Retina (tissue), 1 donor: ENCODE data around the gene CMIP.
A peak's percentile ranks its signal among the peaks of the same experiment; 100 is the strongest.

ENCODE experiments used
- DNase-seq: peaks from one replicate; pipeline ENCODE4 v3.0.0-alpha.2; 2016

Gene CMIP

DNA sequence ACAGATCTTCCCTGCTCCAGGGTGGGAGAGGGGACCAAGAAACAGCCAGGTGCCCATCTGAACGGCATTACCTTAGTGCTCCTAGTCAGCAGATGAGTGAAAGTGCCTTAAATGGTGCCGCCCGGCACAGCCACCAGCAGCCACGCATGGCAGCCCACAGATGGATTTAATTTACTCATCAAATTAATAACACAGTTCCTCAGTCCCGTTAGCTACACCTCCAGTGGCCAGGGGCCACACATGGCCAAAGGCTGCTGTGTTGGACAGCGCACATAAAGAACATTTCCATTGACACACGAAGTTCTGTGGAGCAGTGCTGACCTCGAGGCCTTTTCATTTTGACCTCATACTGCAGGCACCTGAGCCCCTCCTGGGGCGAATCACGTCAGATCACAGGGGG, 166.3 kb downstream of the CMIP start:
- no peak for DNase-seq

DNA sequence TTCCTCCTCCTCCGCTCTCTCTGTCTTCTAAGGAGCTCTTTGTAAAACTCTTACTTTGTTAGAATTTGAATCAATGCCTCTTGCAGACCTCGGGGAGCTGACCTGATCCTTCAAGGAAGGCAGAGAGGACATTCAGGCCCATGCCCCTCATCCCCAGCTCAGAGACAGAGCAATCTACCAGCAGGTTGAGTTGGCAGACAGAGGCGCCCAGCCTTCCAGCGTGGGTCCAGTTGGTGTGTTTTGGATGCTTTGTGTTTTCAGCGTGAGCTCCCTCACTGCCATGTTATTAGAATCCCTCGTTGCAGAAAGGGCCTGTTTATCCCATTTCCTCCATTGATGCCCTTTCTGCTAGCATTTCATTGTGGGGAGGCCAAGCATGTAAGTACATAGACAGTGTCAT, 167.1 kb downstream of the CMIP start:
- DNase-seq, result no peak

GRCh38 chr16:81612351-81613163, 167.9 kb downstream of the CMIP start:
- no peak for DNase-seq

DNA sequence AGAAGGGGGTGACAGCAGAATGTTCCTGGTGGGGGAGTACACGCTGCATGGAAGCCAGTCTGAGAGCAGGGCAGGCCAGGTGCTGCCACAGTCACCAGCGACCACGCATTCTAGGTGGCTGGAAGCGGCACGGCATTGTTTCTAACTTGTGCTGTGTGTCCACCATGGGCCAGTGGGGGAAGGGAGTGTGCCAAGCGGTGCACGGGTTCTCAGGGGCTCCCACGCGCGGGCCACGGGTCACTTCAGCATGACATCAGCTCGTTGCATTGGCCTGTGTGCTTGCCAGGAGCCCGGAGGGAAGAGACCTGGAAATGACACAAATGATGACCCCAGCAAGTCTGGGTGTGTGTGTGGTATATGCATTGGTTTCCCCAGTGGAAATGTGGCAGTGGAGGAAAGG, 169.6 kb downstream of the CMIP start:
- no peak for DNase-seq

DNA sequence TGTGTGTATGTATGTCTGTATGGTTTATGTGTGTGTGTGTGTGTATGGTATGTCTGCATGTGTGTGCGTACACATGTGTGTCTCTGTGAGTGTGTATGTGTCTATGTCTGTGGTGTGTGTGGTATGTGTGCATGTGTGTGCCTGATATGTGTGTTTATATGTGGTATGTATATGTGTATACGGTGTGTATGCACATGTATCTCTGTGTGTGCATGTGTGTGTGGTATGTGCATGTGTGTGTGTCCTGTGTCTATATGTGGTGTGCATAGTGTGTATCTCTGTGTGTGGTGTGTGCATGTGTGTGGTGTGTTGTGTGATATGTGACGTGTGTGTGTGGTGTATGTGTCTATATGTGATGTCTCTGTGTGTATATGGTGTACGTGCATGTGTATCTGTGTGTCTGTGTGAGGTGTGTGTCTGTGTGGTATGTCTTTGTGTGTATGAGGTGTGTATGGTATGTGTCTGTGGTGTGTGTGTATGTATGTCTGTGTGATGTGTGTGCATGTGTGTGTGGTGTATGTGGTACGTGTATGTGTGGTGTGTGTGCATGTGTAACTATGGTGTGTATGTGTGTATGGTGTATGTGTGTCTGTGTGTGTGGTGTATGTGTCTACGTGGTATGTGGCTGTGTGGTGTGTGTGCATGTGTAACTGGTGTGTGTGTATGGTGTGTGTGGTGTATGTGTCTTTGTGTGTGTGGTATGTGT, 170.2 kb downstream of the CMIP start:
- no peak for DNase-seq

- DNase-seq, result no peak
Measured at GRCh38 chr16:81615411-81615810, 170.8 kb downstream of the CMIP start.

- DNase-seq, result no peak
Measured at GRCh38 chr16:81615833-81616232, 171.2 kb downstream of the CMIP start.

GRCh38 chr16:81616321-81617020, 171.9 kb downstream of the CMIP start:
- no peak for DNase-seq

- DNase-seq, result no peak
Measured at GRCh38 chr16:81617021-81617346, 172.4 kb downstream of the CMIP start.

DNA sequence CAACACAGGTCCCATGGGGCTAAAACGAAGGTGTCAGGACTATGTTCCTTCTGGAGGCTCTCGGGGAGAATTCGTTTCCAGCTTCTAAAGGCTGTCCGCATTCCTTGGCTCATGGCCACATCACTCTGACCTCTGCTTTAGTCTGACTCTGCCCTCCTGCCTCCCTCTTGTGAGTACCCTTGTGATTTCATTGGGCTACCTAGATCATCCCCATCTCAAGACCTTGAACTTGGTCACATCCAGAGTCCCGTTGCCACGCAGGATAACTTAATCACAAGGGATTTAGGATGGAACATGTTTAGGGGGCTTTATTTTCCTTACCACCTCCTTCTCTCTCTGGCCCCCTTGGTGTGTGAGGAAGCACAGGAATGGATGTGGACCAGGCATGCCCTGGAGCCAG, 173.6 kb downstream of the CMIP start:
- DNase-seq, result no peak

- no peak for DNase-seq
Measured at GRCh38 chr16:81618661-81619060, 174.1 kb downstream of the CMIP start.

- DNase-seq, result no peak
Measured at GRCh38 chr16:81620029-81620428, 175.4 kb downstream of the CMIP start.

DNA sequence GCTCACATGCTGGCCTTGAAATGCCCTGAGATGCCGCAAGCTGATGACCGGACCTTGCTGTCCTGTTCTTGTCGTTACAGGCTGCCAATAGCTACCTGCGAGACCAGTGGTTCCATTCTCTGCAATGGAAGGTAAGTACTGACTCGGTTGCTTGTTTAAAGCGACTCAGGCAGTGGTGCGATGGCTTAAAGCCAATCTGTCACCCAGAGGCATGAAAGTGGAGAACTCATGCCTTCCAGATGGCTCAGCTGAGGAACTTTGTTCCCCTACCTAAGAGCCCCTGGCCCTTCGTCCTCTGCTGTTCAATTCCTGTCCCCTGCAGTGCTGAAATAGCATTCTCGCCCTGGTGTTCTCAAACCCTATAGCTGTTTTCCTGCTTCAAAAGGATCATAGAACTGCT, 176.2 kb downstream of the CMIP start:
- no peak for DNase-seq

DNA sequence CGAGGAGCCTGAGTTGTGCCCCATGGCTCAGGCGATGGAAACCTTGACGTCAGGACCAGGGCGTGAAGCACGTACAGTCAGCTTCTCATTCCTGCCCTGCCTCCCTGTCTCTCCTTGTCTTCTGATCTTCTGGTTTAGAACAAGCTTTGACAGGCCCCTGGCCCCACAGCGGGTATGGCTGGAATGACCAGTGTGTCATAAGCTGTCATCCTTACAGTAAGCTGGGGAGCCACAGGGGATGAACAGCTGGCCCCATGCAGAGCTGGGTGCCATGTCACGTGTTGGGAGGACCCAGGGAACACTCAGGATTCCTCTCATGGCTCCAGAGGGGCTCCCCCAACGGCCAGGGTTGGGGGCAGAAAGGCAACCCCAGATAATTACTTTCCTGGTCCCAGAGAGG, 176.9 kb downstream of the CMIP start:
- DNase-seq, result no peak

DNA sequence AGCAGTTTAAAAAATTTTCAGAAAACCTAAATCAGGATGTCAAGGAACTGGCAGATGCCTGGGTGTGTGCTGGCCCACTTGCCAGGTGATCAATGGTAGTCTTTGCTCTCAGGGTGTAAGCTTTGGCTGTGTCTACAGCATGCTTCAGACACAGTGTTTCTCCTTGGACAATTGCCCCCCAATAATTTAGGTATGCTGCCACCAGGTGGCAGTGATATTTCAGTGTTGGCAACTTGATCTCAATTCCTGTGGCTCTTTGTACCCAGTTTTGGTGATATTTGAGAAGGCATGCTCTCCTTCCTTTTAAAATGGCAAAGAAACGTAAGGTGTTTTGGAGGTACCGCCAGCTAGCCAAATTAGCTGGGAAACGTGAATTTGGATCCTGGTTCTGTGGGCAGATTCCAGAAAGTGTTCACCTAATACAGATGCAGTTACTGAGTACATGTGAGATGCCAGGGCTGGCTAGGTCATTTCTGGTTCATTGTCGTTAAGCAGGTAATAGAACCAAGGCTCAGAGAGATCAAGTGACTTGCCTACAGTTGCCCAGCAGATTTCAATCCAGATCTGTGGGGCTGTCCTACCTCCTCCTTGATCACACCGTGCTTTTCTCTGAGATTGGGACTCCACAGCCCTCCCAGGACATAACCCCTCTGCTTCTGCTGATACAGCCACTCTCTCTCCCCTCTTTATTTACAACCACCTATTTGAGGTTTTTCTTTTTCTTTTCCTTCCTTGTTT, 178.9 kb downstream of the CMIP start:
- peak; percentile 58 for DNase-seq

GRCh38 chr16:81624403-81624759, 179.8 kb downstream of the CMIP start:
- no peak for DNase-seq

DNA sequence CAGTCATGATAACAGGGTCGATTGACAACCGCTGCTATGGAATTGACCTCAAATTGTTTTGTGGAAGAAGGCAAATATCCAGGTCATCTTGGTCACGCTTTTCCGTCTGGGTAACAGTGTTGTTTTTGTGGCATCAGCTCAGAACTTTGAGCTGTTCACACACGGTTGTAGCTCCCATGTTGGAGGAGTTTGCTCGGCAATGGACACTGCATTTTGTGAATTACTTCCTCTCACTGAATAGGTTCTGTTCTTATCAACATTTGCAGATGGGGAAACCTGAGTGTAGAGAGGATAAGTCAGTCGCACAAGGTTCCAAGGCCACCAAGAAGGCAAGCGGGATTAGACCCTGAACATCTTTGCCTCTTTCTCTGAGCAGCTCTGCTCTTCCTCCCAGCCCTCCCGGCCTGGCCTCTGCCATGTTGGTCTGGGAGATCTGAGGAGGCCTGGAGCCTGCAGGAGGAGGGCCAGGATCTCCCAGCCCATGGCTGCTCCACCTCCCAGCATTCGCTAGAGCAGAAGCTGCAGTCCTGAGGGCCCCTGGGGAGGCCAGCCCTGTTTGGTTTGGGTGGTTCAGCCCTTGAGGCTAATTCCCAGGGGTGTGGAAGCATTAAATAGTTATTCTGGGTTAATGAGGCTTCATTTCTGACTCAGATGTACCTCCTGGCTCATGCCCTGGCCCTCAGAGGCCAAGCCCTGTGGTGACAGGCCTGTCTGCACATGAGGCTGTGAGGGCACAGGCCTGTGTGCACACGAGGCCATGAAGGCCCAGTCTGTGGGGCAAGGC, 180.3 kb downstream of the CMIP start:
- no peak for DNase-seq

- DNase-seq, result no peak
Measured at GRCh38 chr16:81625544-81626153, 181.0 kb downstream of the CMIP start.

DNA sequence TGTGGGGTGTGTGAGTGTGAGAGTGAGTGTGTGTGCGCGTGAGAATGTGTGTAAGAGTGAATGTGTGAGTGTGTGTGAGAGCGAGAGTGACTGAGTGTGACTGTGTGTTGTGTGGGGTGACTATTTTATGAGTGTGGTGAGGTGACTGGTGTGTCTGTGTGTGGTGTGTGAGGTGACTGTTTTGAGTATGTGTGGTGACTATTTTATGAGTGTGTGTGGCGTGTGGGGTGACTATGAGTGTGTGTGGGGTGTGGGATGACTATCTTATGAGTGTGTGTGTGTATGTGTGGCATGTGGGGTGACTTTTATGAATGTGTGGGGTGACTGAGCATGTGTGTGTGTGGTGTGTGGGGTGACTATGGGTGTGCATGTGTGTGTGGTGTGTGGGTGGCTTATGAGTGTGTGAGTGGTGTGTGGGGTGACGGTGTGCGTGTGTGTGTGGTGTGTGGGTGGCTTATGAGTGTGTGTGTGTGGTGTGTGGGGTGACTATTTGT, 181.6 kb downstream of the CMIP start:
- DNase-seq, result no peak

DNA sequence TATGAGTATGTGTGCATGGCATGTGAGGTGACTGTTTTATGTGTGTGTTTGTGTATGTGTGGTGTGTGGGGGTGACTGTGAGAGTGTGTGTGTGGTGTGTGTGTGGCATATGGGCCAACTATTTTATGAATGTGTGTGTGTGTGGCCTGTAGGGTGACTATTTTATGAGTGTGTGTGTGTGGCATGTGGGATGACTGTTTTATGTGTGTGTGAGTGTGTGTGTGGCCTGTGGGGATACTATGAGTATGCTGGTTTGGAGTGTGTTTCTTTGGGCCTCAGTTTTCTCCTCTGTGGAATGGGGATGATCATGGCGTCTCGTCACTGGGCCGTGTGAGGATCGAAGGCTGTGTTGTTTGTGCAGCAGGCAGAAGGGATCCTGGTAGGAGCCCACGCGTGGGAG, 182.4 kb downstream of the CMIP start:
- DNase-seq, result no peak

DNA sequence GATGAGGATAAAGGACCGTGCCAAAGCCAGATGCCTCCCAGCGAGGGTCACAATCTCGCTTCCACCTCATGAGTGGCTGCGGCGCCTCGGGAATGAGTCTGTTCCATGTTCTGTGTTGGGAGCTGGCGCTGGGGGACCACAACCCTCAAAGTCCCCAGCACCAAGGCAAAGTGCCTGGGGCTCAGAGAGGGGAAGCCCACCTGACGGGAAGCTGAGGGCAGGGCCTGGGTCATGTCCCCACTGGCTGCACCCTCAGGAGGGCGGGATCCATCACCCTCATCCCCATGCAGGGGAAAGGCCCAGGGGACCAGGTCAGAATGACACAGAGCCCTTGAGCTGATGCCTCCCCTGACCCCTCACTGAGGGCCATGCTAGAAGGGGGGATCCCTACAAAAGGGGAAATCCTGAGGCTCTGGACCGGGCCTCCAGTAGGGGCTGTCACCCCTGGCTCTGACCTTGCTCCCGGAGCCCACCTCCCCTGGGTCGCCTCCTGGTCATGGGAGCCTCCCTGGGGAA, 183.2 kb downstream of the CMIP start:
- DNase-seq, result no peak
